ENCODE results near the gene SIPA1L3.

DNA sequence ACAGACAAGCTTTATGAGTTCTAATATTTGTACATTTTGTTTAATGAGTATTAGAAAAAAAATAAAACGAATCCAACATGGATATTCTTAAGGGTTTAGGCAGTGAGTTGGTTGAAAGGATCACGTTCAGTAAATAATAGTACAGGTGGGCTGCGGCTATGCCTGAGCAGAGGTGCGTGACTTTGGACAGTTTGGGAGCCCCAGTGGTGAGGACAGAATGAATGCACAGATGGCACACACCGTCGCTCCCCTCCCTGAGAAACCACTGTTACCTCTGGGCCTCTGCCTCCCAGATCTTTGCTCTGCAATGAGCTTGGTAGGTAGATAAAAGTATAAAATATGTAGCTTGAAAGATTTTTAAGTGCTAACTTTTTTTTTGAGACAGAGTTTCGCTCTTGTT, 153.3 kb downstream of the SIPA1L3 start:
- TF ChIP-seq, protein P1, sequence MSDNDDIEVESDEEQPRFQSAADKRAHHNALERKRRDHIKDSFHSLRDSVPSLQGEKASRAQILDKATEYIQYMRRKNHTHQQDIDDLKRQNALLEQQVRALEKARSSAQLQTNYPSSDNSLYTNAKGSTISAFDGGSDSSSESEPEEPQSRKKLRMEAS (IDR thresholded peaks at IDR 0.05): no peak
- TF ChIP-seq EP300 (IDR thresholded peaks at IDR 0.05; ENCODE audit: borderline replicate concordance) (no peak), EGR1 (IDR thresholded peaks at IDR 0.05) (no peak), RAD21 (IDR thresholded peaks at IDR 0.05; ENCODE audit: low read depth) (no peak), TAF1 (IDR thresholded peaks at IDR 0.05; ENCODE audit: low read depth) (no peak)

Measured in Ishikawa (cell line).